Measurements from ENCODE around the gene GFOD2.

DNA sequence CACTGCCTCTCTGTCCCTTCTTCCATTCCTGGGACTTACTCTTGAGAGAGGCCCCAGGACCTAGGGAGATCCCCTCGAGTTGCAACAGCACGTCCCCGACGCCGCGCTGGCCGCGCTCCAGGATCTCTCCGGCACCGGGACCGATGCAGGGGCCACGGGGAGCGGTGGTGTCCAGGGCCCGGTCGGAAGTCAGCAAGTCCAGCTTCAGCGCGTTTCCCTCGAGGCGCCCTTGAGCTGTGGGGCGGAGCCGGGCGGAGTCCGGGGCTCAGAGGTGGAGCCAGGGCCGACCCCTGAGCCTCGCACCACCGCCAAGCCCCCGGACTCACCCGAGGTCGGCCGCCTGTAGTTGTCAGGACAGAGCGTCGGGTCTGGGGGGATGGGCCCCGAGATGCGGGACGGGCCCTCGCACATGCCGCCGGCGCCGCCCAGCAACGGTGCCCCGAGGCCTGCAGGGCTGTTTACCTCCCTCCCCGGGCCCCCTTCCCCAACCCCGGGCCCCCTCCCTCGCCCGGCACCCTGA is 53.0 kb downstream of the GFOD2 start:
- TF ChIP-seq, protein P1, sequence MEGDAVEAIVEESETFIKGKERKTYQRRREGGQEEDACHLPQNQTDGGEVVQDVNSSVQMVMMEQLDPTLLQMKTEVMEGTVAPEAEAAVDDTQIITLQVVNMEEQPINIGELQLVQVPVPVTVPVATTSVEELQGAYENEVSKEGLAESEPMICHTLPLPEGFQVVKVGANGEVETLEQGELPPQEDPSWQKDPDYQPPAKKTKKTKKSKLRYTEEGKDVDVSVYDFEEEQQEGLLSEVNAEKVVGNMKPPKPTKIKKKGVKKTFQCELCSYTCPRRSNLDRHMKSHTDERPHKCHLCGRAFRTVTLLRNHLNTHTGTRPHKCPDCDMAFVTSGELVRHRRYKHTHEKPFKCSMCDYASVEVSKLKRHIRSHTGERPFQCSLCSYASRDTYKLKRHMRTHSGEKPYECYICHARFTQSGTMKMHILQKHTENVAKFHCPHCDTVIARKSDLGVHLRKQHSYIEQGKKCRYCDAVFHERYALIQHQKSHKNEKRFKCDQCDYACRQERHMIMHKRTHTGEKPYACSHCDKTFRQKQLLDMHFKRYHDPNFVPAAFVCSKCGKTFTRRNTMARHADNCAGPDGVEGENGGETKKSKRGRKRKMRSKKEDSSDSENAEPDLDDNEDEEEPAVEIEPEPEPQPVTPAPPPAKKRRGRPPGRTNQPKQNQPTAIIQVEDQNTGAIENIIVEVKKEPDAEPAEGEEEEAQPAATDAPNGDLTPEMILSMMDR (IDR thresholded peaks at IDR 0.05; ENCODE audit: poor library complexity), result no peak
- no peak for TF ChIP-seq EZH2 (IDR thresholded peaks at IDR 0.05; ENCODE audit: borderline replicate concordance)
- TF ChIP-seq EZH2phosphoT487 (IDR thresholded peaks at IDR 0.05; ENCODE audit: low read depth, severe bottlenecking, unreplicated experiment), result no peak

Data from hepatocyte (in vitro differentiated cells).